Posterior vena cava (tissue), 2 donors: Measurements from ENCODE around the gene PSMD12. TPM values are rescaled to one million over a fixed set of nuclear protein-coding genes. Genes with fewer than 3 reads are reported as not detected.
"Not testable (repeated sequence)": the region's sequence is repeated elsewhere in the genome, so short reads cannot be mapped to it uniquely, and the experiment has no call there.

Experiments used
- DNase-seq: peaks from one replicate; pipeline ENCODE4 v3.0.0-alpha.2; 2020; ENCODE audit warnings: low spot score
- intact Hi-C, 2 donors: fragments of 100-400 bp; cut with DNase I; formaldehyde crosslinking; loops; one replicate each; pipeline versions ENCODE4 v1.14.1 to v1.14.2; 2022 to 2023
- total RNA-seq, 2 donors: library from RNA; stranded (reverse); fragmentation: NEBNext Ultra II Directional; extraction: Animal tissue kit (Norgen Biotek cat#: 25700); gene quantifications; one replicate each; pipeline ENCODE4 v1.2.1, GENCODE V29; 2021
- donor health status: DM: yes; HTN: yes; CAD: no.
- donor health status: DM: yes; HTN: yes; CAD: no.

Gene PSMD12
- total RNA-seq, 2 donors from 2014 or later: 43.5 to 63.0 TPM

DNA sequence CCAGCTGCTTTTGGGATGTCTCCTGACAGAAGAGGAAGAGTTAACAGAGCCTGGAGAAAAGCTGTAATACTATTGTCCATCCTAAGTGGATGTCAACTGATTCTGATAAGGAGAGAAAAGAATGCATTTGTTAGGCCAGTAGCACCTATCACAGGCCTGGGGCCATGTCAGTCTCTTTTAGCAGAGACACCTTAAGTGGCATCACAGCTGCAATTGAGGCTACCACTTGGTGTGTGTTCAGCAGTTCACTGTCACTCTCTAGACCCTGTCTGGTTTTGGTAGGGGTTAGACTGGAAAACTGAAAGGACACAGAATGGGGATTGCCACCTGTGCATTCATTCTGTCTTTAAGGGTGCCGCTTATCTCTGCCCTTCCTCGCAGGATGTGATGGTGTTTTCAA is 42.0 kb downstream of the PSMD12 start:
- DNase-seq: no peak
- intact Hi-C loops: no loop called here

DNA sequence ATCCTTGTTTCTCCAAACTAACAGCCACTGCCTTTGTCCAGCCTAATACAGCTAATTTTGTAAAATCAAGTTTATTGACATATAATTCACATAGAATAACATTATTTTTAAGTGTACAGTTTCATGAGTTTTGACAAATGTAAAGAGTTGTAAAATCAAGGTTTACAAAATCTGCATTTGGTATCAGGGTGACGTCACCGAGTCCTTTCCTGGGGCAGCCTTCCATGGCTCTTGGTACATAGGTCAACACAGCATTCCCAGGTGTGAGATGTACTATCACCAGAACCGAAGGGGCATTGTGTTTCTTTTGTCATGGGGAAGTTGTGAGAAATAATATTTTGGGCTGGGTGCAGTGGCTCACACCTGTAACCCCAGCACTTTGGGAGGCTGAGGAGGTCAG is 42.9 kb downstream of the PSMD12 start:
- intact Hi-C loops: no loop called here
- DNase-seq: no peak

DNA sequence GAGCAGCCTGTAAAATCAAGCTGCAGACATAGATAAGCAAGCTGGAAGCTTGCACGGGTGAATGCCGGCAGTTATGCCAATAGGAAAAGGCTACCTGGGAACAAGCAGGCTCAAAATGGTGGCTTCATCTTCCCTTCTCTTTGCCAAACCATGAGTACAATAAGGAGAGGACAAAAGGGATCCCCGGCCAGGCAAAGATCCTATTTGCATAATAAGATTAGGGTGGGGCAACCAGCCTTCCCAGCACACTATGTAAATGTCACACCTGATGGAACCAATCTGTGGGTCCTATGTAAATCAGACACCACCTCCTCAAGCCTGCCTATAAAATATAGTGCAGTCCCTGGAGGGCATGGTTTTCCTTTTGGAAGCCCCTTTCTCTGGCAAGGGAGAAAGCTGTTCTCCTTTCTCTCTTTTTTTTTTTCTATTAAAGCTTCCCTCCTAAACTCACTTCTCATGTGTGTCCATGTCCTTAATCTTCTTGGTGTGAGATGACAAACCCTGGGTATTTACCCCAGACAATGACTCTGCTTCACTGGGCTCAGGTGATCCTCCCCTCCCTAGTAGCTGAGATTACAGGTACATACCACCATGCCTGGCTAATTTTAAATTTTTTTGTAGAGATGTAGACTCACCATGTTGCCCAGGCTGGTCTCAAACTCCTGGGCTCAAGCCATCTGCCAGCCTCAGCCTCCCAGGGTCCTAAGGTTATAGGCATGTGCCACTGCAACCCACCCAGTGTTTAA is 44.2 kb downstream of the PSMD12 start:
- no peak for DNase-seq
- intact Hi-C loops: no loop called here

DNA sequence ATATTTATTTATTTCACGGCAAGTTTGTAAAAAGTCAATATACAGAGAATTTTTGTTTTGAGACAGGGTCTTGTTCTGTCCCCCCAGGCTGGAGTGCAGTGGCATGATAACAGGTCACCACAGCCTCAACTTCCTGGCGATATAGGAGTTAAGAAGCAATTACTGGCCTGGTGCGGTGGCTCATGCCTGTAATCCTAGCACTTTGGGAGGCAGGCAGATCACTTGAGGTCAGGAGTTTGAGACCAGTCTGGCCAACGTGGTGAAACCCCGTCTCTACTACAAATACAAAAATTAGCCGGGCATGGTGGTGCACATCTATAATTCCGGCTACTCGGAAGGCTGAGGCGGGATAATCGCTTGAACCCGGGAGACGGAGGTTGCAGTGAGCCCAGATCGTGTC is 44.9 kb downstream of the PSMD12 start:
- DNase-seq, intact Hi-C loops: not testable (repeated sequence)

DNA sequence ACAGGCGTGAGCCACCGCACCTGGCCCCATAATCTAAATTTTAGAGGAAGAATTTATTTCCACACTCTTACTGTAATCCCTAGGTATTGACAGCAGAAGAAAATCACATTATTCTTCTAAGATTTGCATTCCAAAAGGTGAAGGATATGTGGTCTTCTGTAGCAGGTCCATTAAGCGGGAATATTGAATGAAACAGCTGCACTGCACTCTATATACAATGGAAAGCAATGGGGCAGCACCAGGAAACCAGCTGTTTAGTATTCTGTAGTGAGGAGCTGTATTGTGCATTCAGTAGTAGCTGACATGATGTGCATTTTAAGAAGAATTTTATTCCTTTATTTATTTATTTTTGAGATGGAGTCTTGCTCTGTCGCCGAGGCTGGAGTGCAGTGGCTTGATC is 49.6 kb downstream of the PSMD12 start:
- no peak for DNase-seq
- intact Hi-C loops: no loop called here

DNA sequence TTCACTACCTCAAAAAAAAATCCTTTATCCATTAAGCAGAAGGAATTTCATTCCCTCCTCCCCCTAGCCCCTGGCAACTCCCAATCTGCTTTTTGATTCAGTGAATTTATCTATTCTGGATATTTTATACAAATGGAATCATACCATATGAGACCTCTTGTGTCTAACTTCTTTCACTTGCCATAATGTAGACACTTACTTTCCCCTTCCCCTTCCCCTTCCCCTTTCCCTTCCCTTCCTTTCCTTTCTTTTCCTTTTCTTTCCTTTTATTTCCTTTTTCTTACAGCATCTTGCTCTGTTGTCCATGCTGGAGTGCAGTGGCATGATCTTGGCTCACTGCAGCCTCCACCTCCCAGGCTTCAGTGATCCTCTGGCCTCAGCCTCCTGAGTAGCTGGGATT is 50.5 kb downstream of the PSMD12 start:
- intact Hi-C loops: no loop called here
- DNase-seq: no peak

DNA sequence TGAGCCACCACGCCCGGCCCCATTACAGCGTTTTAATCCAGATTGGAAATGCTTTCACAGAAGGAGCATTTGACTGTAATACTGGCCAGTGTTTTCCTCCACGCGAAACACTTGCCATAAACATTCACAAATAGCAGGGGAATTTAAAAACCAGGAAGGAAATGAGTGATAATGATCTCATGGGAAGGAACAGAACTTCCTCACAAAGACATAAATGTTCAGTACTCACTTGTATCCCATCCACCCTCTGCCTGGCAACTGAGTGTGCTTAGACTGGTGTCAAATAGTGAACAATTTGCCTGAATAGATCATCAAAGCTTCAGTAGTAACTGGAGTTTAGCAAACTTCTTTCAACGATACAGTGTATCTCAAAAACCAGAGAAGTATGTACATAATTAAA is 54.1 kb downstream of the PSMD12 start:
- intact Hi-C loops: no loop called here
- no peak for DNase-seq

DNA sequence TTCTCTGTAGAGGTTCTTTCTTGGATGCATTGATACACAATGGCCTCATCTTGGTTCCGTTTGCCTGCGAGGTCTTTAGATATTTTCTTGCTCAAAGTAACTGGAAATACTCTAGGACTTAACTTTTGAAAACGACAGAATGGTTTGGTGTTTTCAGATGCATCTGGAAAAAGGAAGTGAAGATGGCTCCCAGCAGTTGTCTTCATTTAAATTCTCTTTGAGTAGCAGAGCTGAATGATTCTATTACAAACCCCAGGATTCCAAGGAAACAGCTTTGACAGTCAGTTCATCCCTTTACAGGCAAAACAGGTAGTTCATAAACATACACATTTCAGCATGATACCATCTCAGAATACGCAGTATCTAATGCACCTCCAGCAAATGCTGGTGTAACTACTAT is 54.8 kb downstream of the PSMD12 start:
- DNase-seq: no peak
- intact Hi-C loops: no loop called here

DNA sequence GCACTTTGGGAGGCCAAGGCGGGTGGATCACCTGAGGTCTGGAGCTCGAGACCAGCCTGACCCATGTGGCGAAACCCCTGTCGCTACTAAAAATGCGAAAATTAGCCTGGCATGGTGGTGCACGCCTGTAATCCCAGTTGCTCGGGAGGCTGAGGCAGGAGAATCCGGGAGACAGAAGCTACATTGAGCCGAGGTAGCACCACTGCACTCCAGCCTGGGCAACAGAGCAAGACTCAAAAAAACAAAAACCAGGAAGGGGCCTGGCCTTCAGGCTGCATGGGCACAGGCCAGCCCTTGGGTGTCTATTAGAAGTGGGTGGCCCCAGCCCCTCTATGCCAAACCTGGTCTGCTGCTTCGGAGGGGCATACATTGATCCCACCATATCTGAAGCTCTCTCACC is 56.0 kb downstream of the PSMD12 start:
- no peak for DNase-seq
- intact Hi-C loops: no loop called here

DNA sequence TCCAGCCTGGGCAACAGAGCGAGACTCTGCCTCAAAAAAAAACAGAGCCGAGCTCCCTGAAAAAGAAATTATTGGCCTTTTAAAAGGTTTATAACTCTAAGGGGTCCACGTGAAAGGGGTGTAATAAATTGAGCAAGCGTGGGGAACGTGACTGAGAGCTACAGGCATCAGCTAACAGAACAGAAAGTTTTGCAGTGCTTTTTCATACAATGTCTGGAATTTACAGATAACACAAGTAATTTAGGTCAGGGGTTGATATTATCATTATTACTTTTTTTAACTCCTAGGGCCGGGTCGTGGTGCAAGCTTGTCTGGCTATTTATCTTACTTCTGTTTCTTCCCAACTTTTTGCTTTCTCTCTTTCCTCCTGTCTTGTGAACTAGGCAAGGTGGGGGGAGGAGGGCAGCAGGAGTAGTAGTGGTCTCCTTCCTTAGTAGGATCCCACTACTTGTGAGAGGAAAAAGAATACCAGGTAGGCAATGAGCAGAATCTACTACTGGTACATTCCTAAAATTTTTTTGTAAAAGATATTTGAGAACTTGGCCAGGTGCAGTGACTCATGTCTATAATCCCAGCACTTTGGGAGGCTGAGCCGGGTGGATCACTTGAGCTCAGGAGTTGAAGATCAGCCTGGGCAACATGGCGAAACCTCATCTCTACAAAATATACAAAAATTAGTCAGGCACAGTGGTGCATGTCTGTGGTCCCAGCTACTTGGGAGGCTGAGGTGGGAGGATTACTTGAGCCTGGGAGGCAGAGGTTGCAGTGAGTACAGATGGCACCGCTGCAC is 60.7 kb downstream of the PSMD12 start:
- intact Hi-C loops, DNase-seq: not testable (repeated sequence)

DNA sequence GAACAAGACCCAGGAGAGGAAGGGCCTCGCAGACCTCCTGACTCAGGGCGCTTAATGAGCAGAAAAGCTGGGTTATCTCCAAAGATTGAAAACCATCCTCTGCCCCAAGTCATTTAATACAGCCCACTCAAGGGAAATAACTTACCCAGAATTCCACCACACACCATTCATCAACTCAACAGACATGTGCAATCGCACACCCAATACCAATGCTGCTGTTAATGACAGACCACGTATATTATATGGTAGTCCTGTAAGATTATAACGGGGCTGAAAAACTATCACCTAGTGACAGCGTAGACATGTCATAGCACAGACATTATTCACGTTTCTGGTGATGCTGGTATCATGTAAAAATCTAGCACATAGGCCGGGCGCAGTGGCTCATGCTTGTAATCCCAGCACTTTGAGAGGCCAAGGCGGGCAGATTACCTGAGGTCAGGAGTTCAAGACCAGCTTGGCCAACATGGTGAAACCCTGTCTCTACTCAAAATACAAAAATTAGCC is 68.9 kb downstream of the PSMD12 start:
- DNase-seq: no peak

DNA sequence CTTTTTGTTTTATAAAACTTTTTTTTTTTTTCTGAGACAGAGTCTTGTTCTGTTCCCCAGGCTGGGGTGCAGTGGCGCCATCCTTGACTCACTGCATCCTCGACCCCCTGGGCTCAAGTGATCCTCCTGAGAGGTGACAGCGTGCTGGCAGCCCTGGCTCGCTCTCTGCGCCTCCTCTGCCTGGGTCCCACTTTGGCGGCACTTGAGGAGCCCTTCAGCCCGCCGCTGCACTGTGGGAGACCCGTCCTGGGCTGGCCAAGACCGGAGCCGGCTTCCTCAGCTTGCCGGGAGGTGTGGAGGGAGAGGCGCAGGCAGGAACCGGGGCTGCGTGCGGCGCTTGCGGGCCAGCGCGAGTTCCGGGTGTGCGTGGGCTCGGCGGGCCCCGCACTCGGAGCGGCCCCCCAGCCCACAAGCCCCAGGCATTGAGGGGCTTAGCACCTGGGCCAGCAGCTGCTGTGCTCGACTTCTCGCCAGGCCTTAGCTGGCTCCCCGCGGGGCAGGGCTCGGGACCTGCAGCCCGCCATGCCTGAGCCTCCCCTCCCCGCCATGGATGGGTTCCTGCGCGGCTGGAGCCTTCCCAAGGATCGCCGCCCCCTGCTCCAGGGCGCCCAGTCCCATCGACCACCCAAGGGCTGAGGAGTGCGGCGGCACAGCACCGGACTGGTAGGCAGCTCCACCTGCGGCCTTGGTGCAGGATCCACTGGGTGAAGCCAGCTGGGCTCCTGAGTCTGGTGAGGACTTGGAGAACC is 71.8 kb downstream of the PSMD12 start:
- peak; percentile 74 for DNase-seq

More for the DNA sequence above, 68.9 kb downstream of the PSMD12 start:
- intact Hi-C loops: loop anchor here in 1 of 2 donors (10.0 kb wide), 1 partner anchor 583 kb away; no protein-coding TSS in a partner anchor

DNA sequence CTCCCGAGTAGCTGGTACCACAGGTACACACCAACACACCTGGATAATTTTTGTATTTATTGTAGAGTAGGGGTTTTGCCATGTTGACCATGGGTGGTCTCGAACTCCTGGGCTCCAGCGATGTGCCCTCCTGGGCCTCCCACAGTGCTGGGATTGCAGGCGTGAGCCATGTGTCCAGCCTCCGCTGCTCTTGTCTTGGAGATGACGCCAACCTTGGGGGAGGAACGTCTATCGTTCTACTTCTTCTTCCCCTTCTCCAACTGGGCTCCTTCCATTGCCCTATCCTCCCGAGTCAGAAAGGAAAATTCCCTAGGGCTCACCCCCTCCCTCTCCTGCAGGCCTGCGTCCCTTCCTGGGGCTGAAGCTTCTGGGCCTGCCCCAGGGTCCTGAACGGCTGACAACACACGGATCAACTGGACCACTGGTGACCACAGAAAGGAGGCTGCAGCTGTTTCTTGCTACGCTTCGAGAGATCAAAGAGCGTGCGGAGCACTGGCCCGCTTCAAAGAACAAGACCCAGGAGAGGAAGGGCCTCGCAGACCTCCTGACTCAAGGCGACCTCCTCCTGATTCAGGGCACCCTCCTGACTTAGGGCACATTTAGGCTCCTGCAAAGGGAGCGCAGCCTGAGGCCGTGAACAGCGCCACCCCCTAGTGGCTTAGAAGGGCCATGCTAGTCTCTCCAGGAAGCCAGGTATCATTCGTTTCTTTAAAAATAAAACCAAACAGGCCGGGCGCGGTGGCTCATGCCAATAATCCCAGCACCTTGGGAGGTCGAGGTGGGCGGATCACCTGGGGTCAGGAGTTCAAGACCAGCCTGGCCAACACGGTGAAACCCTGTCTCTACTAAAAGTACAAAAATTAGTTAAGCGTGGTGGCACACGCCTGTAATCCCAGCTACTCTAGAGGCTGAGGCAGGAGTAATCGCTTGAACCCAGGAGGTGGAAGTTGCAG is 72.8 kb downstream of the PSMD12 start:
- intact Hi-C loops: loop anchor here in 1 of 2 donors (10.0 kb wide), 1 partner anchor 579 kb away; no protein-coding TSS in a partner anchor
- DNase-seq: peak; percentile 89

More for the DNA sequence above, 71.8 kb downstream of the PSMD12 start:
- intact Hi-C loops: loop anchor here in 1 of 2 donors (10.0 kb wide), 1 partner anchor 580 kb away; no protein-coding TSS in a partner anchor

DNA sequence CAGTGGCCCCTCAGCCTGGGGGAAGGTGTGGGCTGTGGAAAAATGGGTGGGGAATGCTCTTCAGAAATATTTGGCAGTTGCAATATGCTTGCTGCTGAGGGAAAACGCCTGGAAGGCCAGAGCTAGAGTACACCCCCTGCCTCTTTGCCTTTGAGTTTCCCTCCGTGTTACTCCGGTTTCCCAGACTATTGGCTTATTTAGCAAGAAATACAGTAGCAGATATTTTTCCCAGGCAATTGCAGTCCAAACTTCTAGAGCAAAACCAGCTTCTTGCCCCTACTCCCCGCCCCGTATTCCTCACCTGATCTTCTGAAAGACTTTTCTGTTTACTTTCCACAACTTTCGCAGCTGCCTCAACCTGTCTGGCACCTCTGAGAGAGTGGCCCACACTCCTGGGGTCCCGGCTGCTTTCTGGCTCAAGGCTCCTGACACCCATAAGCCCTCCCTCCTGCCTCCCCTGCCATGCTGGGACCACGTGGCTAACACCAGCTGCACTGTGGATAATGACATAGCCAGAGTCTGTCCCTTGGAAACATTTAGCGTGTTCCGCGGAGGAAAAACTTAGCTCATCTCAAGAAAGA is 75.6 kb downstream of the PSMD12 start:
- intact Hi-C loops: loop anchor here in 1 of 2 donors (10.0 kb wide), 1 partner anchor 576 kb away; no protein-coding TSS in a partner anchor
- DNase-seq: no peak

DNA sequence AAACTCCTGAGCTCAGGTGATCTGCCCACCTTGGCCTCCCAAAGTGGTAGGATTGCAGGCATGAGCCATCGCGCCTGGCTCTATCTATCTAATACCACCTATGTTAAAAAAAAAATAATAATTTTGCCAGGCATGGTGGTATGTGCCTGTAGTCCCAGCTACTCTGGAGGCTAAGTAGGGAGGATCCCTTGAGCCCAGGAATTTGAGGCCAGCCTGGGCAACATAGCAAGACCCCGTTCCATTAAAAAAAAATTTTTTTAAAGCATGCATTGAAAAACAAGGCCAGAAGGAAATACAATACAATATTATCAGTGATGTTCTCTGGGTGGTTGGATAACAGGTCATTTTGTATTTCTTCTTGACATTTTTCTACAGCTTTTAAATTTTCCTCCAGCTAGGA is 76.1 kb downstream of the PSMD12 start:
- intact Hi-C loops: loop anchor here in 1 of 2 donors (10.0 kb wide), 1 partner anchor 575 kb away; no protein-coding TSS in a partner anchor

DNA sequence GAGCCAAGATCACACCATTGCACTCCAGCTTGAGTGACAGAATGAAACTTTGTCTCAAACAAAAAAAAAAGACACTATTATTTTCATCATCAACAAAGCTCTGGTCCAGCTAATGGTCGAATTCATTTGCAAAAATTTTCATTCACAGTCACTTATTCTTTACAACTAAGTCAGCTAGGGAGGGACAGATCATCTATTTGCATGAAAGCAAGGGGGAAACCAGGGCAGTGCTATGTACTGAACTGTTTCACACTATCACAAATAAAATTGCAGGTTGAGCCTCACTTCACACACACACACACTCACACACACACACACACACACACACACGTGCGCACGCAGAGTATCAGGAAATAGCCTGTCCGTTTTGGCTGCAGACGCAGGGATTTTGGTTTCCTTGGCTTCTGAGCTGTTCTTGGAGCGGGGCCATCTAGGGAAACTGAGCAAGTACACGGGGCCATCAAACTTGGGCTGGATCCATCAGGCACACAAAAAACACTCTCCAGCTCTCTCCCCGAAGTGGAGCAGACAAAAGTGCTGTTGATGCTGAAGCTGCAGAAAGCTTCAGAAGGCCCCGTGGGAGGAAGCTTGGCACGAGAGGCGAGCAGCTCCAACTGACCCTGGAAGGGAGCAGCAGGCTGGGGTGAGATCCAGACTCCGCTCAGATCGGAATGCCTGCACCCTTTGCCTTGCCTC is 77.0 kb downstream of the PSMD12 start:
- intact Hi-C loops: no loop called here
- peak; percentile 93 for DNase-seq

More for the DNA sequence above, 76.1 kb downstream of the PSMD12 start:
- no peak for DNase-seq
